GM21390 (cell line): ENCODE data around the gene ZNF28.
"Not testable (repeated sequence)": the region's sequence is repeated elsewhere in the genome, so short reads cannot be mapped to it uniquely, and the experiment has no call there.

ENCODE experiments used
- ATAC-seq: cut with Tn5 transposase; IDR thresholded peaks from one replicate; pipeline ENCODE4 v1.9.1; 2021; ENCODE audit not compliant: unreplicated experiment

Gene ZNF28

DNA sequence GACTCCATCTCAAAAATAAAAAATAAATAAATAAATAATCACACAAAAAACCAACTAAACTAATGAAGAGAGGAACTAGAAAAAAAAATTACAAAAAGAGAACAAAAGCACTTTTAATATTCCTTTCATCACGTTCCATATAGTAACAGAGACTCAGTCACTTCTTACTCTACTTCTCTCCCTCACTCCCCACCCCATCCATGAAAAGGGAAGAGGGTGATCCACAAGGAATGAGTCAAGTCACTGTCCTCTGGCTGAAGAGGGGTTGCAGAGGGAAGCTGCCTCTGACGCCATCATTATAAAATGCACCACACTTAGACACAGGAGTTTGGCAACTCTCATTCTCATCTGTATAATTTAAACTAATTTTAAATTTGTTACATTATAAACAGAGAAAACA is 38.6 kb downstream of the ZNF28 start:
- ATAC-seq: not testable (repeated sequence)

DNA sequence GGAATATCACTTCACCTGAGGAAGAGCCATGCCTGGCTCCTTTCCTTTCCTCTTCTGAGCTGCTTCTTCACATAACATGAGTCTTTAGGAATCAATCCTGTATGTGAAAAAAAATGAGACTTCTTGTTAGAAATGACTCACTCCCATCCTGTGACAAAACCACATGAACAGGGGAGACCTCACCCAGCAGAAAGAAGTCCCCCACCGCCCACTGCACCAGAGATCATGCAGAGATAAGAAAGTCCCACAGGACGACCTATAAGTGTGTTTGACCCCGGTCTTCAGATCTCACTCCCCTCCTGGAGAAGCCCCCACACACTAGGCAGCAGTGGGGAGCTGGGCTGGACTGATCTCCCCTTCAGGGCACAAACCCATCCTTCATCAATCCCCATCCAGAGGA is 42.6 kb downstream of the ZNF28 start:
- no peak for ATAC-seq

DNA sequence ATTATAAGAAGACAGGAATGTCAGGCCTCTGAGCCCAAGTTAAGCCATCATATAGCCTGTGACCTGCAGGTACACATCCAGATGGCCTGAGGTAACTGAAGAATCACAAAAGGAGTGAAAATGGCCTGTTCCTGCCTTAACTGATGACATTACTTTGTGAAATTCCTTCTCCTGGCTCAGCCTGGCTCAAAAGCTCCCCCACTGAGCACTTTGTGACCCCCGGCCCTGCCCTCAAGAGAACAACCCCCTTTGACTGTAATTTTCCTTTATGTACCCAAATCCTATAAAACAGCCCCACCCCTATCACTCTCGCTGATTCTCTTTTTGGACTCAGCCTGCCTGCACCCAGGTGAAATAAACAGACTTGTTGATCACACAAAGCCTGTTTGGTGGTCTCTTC is 65.0 kb downstream of the ZNF28 start:
- ATAC-seq: not testable (repeated sequence)

DNA sequence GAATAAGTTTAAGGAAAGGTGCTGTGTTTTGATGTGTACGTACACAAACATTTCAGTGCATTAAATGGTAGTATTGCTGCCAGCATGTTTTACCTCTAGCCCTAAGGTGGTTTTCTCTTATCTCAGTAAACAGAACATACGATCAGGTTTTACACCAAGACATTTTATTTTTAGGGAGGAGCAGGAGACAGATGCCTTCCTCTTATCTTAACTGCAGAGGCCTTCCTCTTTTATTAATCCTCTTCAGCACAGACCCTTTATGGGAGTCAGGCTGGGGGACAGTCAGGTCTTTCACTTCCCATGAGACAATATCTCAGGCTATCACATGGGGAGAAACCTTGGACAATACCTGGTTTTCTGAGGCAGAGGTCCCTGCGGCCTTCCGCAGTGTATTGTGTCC is 71.7 kb downstream of the ZNF28 start:
- no peak for ATAC-seq

GRCh38 chr19:52748336-52748950 is 73.0 kb downstream of the ZNF28 start:
- ATAC-seq: no peak
